ENCODE data around the gene C2CD3. TPM values are rescaled to one million over a fixed set of nuclear protein-coding genes. Genes with fewer than 3 reads are reported as not detected.

C2CD3 gene, protein sequence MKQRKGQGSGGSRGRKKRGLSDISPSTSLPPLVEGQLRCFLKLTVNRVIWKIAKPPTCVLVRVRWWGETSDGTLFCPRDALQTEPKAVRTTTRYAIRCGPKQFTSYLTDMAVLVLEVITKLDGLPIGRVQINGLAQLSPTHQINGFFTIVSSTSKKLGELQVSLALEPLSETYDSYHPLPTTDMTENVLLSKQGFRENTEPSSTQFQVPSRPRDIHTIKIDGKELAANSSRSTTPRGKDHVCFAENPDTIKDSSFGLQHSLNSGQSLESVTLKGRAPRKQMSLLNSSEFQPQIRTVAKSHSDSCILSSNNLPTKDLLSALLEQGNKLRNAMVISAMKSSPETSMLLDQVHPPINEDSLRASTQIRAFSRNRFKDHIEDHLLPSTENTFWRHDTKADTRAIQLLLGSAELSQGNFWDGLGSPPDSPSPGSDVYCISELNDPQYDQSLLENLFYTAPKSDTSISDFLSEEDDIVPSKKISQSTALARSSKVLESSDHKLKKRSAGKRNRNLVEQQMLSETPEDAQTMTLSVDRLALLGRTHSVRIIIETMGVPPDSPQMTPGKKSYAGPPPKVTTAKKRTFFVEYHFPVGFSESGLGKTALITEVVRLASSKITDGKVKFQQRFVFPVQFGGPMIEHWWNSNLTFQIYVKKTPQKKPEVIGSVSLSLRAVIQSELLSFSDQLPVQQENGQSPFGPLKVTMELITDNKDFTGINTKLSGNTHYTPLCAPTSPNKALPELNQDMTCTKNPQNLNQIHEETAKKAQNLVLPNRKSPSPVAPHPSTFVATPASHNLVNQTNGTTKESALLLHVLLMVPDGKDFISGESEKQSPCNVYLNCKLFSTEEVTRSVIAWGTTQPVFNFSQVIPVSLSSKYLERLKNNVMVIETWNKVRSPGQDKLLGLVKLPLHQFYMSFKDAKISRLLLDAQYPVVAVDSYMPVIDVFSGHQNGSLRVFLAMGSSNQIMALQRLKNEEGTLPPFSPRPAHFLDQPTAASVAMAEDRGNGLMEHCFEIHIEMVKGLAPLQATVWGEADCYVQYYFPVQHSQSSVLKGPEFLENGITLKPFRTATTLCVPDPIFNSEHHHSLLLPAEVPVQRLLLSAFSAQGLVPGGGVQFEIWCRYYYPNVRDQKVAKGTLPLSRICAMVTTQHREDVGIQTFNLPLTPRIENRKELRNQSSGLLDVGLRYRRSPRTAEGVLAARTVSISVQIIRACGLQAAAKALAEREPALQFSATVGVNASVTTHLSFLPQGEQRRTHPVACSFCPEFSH (N-terminal part only)
- total RNA-seq, result 10 to 100 TPM; 21.7 to 29.0 TPM

DNA sequence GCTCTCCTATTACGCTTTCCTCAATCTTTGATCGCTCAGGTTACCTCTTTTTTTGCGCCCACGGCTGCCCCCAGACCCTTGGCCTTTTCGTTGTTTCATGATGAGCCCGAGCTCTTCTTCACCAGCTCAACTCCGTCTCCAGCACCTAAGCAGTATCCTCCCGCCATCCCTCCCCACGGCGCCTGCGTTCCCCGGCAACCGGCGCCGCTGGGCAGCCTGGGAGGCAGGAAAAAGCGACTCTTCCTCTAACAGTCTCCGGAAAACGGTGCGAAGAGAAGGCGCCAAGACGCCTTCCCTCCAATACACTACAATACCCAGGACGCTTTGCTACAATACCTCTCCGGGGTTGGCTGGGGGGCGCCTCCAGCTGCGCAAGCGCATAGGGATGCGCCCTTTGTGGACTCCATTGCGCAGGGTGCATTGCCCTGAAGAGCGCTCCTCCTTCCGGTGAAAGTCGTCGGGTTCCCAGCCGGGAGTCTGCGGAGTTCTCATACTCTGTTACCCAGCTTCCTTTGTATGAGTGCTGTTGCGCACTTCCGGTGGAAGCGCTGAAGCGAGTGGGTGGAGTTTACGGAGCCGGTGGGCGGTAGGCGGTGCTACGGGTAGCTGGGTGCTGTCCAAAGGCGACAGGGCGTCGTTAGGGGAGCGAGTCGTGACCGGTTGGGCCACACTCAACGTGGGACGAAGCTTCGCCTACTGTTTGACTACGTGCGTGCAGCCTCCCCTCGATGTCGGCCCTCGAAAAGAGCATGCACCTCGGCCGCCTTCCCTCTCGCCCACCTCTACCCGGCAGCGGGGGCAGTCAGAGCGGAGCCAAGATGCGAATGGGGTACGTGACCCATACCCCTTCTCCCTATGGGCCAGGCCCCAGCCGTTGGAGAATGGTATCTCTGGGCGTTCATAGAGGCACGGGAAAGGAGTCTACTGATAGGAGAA, at the start of gene C2CD3, which contains the start of gene PPME1:
Gene C2CD3 (minus strand): TSS at position 309 of the 936 bp plus-strand sequence. CDS start 210 bp downstream, at position 99.
Gene PPME1 (plus strand): TSS at position 596 of the 936 bp plus-strand sequence. CDS start 133 bp downstream, at position 729.

GRCh38 chr11:74008373-74009229, 162.2 kb downstream of the C2CD3 start, which contains the start of gene UCP3:
TSS of gene UCP3 (minus strand) at chr11:74009085. CDS start at chr11:74007042, 2,043 bp downstream.

GRCh38 chr11:73982595-73982989, 188.2 kb downstream of the C2CD3 start, which contains the start of gene UCP2:
TSS of gene UCP2 (minus strand) at chr11:73982843. CDS start at chr11:73978378, 4,465 bp downstream.

Other genes starting within 250 kb of the C2CD3 start
- not detected for gene DNAJB13, start 220.0 kb downstream of the C2CD3 start, total RNA-seq
- gene UCP2, start 188.2 kb downstream of the C2CD3 start, total RNA-seq, result 100 to 1,000 TPM; 387 to 396 TPM
- gene UCP3, start 161.9 kb downstream of the C2CD3 start, total RNA-seq, result 1 to 10 TPM; 1.7 to 2.0 TPM
- 10 to 100 TPM; 21.4 to 23.6 TPM for gene PPME1, start 287 bp upstream of the C2CD3 start, total RNA-seq
- gene P4HA3, start 140.6 kb upstream of the C2CD3 start, total RNA-seq, result not detected
- gene PGM2L1, start 227.4 kb upstream of the C2CD3 start, total RNA-seq, result 1 to 10 TPM; 6.8 to 7.1 TPM

All from activated naive CD4-positive, alpha-beta T cell treated with anti-CD3 and anti-CD28 coated beads, Interleukin-2, amount 10 ng/mL, durations not matched to agents 5 hours and 36 hours (primary cell).